Neural cell (in vitro differentiated cells): ENCODE measurements around the gene USP13. TPM values are rescaled to one million over a fixed set of nuclear protein-coding genes. Genes with fewer than 3 reads are reported as not detected.

Source experiments
- H2AFZ ChIP-seq: fragments of 200-600, 300-800 bp; sonication (generic), shearing (Covaris generic); 2 replicates; pipeline ENCODE4 v1.6.0; 2014; ENCODE audit warnings: low read depth, mild to moderate bottlenecking, antibody characterized with exemption, low read length, moderate library complexity
- H3F3A ChIP-seq: fragments of 200-600 bp; shearing (Covaris generic); 2 replicates; pipeline ENCODE4 v1.6.1; 2016; ENCODE audit warnings: mild to moderate bottlenecking, moderate library complexity, mixed read lengths, antibody characterized with exemption, low read length; ENCODE audit not compliant: insufficient read depth, poor library complexity, severe bottlenecking
- H3K27ac ChIP-seq: fragments of 200-600, 300-800 bp; sonication (generic), shearing (Covaris generic); 2 replicates; pipeline ENCODE4 v1.5.1; 2014; ENCODE audit warnings: mild to moderate bottlenecking, low read length, moderate library complexity
- H3K27me3 ChIP-seq: fragments of 300-800, 200-600 bp; sonication (generic), shearing (Covaris generic); 2 replicates; pipeline ENCODE4 v1.6.0; 2014; ENCODE audit warnings: mild to moderate bottlenecking, low read depth, low read length, moderate library complexity; ENCODE audit not compliant: insufficient read depth
- H3K36me3 ChIP-seq: fragments of 300-800, 200-600 bp; sonication (generic), shearing (Covaris generic); 2 replicates; pipeline ENCODE4 v1.5.1; 2014; ENCODE audit warnings: mild to moderate bottlenecking, antibody characterized with exemption, low read length, moderate library complexity; ENCODE audit not compliant: insufficient read depth
- H3K4me2 ChIP-seq: fragments of 300-800, 200-600 bp; sonication (generic), shearing (Covaris generic); 2 replicates; pipeline ENCODE4 v1.6.0; 2014; ENCODE audit warnings: mild to moderate bottlenecking, low read length
- H3K4me3 ChIP-seq: fragments of 300-800, 200-600 bp; sonication (generic), shearing (Covaris generic); 2 replicates; pipeline ENCODE4 v1.5.1; 2014; ENCODE audit warnings: mild to moderate bottlenecking, low read length, moderate library complexity
- H3K79me2 ChIP-seq: fragments of 200-600 bp; shearing (Covaris generic); replicated peaks from 2 replicates; pipeline ENCODE4 v1.6.0; 2014; ENCODE audit warnings: mild to moderate bottlenecking, low read length, moderate library complexity; ENCODE audit not compliant: insufficient read depth
- H3K9ac ChIP-seq: fragments of 300-800, 200-600 bp; sonication (generic), shearing (Covaris generic); 2 replicates; pipeline ENCODE4 v1.6.1; 2016; ENCODE audit warnings: mild to moderate bottlenecking, low read length, mixed read lengths
- H3K9me2 ChIP-seq: fragments of 200-600 bp; shearing (Covaris generic); 2 replicates; pipeline ENCODE4 v1.6.1; 2016; ENCODE audit warnings: mild to moderate bottlenecking, low read length, mixed read lengths; ENCODE audit not compliant: insufficient read depth
- H3K9me3 ChIP-seq: fragments of 200-600, 300-800 bp; sonication (generic), shearing (Covaris generic); 2 replicates; pipeline ENCODE4 v1.6.1; 2016; ENCODE audit warnings: mild to moderate bottlenecking, mixed run types, low read length, moderate library complexity, mixed read lengths
- H4K20me1 ChIP-seq: fragments of 200-600 bp; shearing (Covaris generic); 2 replicates; pipeline ENCODE4 v1.6.1; 2016; ENCODE audit warnings: mild to moderate bottlenecking, mixed run types; ENCODE audit not compliant: insufficient read depth
- EP300 ChIP-seq: fragments of 450-650 bp; conservative IDR thresholded peaks from 2 replicates; pipeline ENCODE4 v1.6.1; 2014; ENCODE audit warnings: antibody characterized with exemption, mild to moderate bottlenecking, moderate library complexity; ENCODE audit not compliant: poor library complexity, severe bottlenecking
- EZH2 ChIP-seq: fragments of 200-600, 300-800 bp; shearing (Covaris generic), sonication (generic); IDR thresholded peaks from 2 replicates; pipeline ENCODE4 v1.6.1; 2014; ENCODE audit warnings: antibody characterized with exemption, low read length, borderline replicate concordance, mild to moderate bottlenecking; ENCODE audit not compliant: insufficient read depth, poor library complexity, severe bottlenecking
- MXI1 ChIP-seq: fragments of 450-650 bp; conservative IDR thresholded peaks from 2 replicates; pipeline ENCODE4 v1.6.1; 2014; ENCODE audit warnings: antibody characterized with exemption, mild to moderate bottlenecking; ENCODE audit not compliant: poor library complexity, severe bottlenecking
- POLR2AphosphoS5 ChIP-seq: IDR thresholded peaks from 2 replicates; pipeline ENCODE4 v1.6.1; 2012
- RAD21 ChIP-seq: fragments of 450-650 bp; conservative IDR thresholded peaks from 2 replicates; pipeline ENCODE4 v1.6.1; 2014; ENCODE audit warnings: antibody characterized with exemption, mild to moderate bottlenecking, moderate library complexity
- SMC3 ChIP-seq: fragments of 450-650 bp; conservative IDR thresholded peaks from 2 replicates; pipeline ENCODE4 v1.6.1; 2014; ENCODE audit warnings: antibody characterized with exemption, mild to moderate bottlenecking, moderate library complexity; ENCODE audit not compliant: poor library complexity
- TAF1 ChIP-seq: IDR thresholded peaks from 2 replicates; pipeline ENCODE4 v1.6.1; 2012; ENCODE audit warnings: low read depth
- polyA plus RNA-seq: library from polyadenylated mRNA; depleted of rRNA; stranded (reverse); fragments of >200 nt; gene quantifications from 2 replicates; pipeline ENCODE4 v1.2.3, GENCODE V29; 2014
- TF ChIP-seq, protein P1 (sequence below): fragments of 450-650 bp; IDR thresholded peaks from 2 replicates; pipeline ENCODE4 v1.5.1; 2014; ENCODE audit warnings: antibody characterized with exemption, mild to moderate bottlenecking, moderate library complexity; ENCODE audit not compliant: poor library complexity, severe bottlenecking
- TF ChIP-seq, protein P2 (sequence below): IDR thresholded peaks from 2 replicates; pipeline ENCODE4 v1.6.1; 2012; ENCODE audit warnings: borderline replicate concordance

USP13 gene
- polyA plus RNA-seq, 1 donor from 2014 or later: 3.8 TPM

DNA sequence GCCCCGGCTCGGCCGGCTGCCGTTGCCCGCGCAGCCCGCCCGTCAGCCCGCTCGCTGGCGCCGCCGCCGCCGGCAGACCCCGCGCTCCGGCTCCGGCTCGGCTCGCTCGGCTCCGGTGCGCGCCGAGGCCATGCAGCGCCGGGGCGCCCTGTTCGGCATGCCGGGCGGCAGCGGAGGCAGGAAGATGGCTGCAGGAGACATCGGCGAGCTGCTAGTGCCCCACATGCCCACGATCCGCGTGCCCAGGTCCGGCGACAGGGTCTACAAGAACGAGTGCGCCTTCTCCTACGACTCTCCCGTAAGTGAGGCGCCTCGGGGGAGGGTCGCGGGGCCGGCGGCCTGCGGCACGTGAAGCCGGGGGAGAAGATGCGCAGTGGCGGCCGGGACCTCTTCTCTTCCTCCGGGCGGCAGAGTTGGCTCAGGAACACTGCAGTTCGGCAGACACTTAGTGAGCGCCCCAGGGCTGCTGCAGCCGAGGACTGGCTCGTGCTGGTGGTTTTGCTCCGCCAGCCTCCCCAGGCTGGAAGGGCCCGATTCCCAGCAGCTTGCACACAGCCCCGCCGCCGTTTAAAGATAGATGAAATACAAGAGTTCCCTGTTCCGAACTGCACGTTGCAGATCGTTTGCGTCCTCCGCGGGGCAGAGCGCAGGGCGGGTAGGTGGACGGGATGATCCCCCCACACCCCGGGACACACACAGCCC, 407 bp downstream of the USP13 start:
- H3K27me3 ChIP-seq: no peaks in the 10 kb centered on the region
- no peaks in the 10 kb centered on the region for H3F3A ChIP-seq
- peak overlapping the region; percentile 77 for H3K27ac ChIP-seq
- peak overlapping the region; percentile 65 for H3K4me2 ChIP-seq
- H2AFZ ChIP-seq: peak overlapping the region; percentile 65
- H3K4me3 ChIP-seq: peak overlapping the region; percentile 95
- no peaks in the 10 kb centered on the region for H3K36me3 ChIP-seq
- no peaks in the 10 kb centered on the region for H4K20me1 ChIP-seq
- H3K79me2 ChIP-seq: peaks cover 13% of the 10 kb centered on the region
- TF ChIP-seq, protein P1, sequence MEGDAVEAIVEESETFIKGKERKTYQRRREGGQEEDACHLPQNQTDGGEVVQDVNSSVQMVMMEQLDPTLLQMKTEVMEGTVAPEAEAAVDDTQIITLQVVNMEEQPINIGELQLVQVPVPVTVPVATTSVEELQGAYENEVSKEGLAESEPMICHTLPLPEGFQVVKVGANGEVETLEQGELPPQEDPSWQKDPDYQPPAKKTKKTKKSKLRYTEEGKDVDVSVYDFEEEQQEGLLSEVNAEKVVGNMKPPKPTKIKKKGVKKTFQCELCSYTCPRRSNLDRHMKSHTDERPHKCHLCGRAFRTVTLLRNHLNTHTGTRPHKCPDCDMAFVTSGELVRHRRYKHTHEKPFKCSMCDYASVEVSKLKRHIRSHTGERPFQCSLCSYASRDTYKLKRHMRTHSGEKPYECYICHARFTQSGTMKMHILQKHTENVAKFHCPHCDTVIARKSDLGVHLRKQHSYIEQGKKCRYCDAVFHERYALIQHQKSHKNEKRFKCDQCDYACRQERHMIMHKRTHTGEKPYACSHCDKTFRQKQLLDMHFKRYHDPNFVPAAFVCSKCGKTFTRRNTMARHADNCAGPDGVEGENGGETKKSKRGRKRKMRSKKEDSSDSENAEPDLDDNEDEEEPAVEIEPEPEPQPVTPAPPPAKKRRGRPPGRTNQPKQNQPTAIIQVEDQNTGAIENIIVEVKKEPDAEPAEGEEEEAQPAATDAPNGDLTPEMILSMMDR: no peak
- TF ChIP-seq MXI1 (peak; percentile 78), EZH2 (no peak), EP300 (no peak), SMC3 (no peak), POLR2AphosphoS5 (peak; percentile 53), TAF1 (peak; percentile 71), RAD21 (peak; percentile 34)
- TF ChIP-seq, protein P2, sequence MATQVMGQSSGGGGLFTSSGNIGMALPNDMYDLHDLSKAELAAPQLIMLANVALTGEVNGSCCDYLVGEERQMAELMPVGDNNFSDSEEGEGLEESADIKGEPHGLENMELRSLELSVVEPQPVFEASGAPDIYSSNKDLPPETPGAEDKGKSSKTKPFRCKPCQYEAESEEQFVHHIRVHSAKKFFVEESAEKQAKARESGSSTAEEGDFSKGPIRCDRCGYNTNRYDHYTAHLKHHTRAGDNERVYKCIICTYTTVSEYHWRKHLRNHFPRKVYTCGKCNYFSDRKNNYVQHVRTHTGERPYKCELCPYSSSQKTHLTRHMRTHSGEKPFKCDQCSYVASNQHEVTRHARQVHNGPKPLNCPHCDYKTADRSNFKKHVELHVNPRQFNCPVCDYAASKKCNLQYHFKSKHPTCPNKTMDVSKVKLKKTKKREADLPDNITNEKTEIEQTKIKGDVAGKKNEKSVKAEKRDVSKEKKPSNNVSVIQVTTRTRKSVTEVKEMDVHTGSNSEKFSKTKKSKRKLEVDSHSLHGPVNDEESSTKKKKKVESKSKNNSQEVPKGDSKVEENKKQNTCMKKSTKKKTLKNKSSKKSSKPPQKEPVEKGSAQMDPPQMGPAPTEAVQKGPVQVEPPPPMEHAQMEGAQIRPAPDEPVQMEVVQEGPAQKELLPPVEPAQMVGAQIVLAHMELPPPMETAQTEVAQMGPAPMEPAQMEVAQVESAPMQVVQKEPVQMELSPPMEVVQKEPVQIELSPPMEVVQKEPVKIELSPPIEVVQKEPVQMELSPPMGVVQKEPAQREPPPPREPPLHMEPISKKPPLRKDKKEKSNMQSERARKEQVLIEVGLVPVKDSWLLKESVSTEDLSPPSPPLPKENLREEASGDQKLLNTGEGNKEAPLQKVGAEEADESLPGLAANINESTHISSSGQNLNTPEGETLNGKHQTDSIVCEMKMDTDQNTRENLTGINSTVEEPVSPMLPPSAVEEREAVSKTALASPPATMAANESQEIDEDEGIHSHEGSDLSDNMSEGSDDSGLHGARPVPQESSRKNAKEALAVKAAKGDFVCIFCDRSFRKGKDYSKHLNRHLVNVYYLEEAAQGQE: no peak
- H3K9ac ChIP-seq: peak overlapping the region; percentile 80
- no peaks in the 10 kb centered on the region for H3K9me2 ChIP-seq
- no peaks in the 10 kb centered on the region for H3K9me3 ChIP-seq

DNA sequence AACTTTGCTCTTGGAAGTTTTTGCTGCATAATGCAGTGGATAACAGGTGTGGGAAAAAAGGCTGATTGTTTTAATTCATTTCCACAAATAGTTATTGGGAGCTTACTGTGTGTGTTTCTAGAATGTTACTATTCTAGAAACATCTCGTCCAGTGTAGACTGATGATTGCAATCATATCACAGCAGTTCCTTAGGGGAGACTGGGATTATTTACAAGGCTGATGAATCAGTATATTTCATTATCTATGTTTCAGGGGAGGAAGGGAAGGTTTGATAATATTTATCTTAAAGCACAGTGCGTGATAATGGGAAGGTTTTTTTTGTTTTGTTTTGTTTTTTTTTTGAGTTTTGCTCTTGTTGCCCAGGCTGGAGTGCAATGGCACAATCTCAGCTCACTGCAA, 2.4 kb downstream of the USP13 start:
- no peaks in the 10 kb centered on the region for H3K9me3 ChIP-seq
- peaks cover 13% of the 10 kb centered on the region for H3K79me2 ChIP-seq
- H3F3A ChIP-seq: no peaks in the 10 kb centered on the region
- H3K4me2 ChIP-seq: no peak overlapping the region
- TF ChIP-seq TAF1 (no peak), SMC3 (no peak)
- no peak overlapping the region for H3K9ac ChIP-seq
- no peaks in the 10 kb centered on the region for H3K27me3 ChIP-seq
- no peaks in the 10 kb centered on the region for H4K20me1 ChIP-seq
- H3K36me3 ChIP-seq: no peaks in the 10 kb centered on the region
- H2AFZ ChIP-seq: no peak overlapping the region
- H3K4me3 ChIP-seq: peak overlapping the region; percentile 95
- no peak overlapping the region for H3K27ac ChIP-seq
- H3K9me2 ChIP-seq: no peaks in the 10 kb centered on the region
